DOHH2 (cell line): ENCODE results near the gene RGS17.

ENCODE experiments used
- CTCF ChIP-seq: fragments of 200-600 bp; sonication (generic); IDR thresholded peaks from one replicate; pipeline ENCODE4 v1.5.1; 2014; ENCODE audit warnings: antibody characterized with exemption, mild to moderate bottlenecking, low read depth, low read length; ENCODE audit not compliant: poor library complexity, severe bottlenecking
- EZH2phosphoT487 ChIP-seq: fragments of 200-600 bp; sonication (generic); IDR thresholded peaks from 2 replicates; pipeline ENCODE4 v1.6.1; 2017; ENCODE audit warnings: borderline replicate concordance, mild to moderate bottlenecking, antibody characterized with exemption, low read length, moderate library complexity, mixed read lengths

GRCh38 chr6:153001767-153002612, 129.1 kb downstream of the RGS17 start:
- TF ChIP-seq CTCF (no peak), EZH2phosphoT487 (no peak)
